Upper lobe of left lung (tissue), 6 donors: Measurements from ENCODE around the gene ANKS1B. TPM values are rescaled to one million over a fixed set of nuclear protein-coding genes. Genes with fewer than 3 reads are reported as not detected.

Experiments used
- ATAC-seq, 2 donors: fragments of 200-7000 bp; cut with Tn5 transposase; one replicate each; pipeline ENCODE4 v1.9.1; 2022; ENCODE audit warnings: mild to moderate bottlenecking in 2 of 2, moderate library complexity in 2 of 2; ENCODE audit not compliant: low FRiP score in 2 of 2
- DNase-seq, 2 donors: peaks; one replicate each; pipeline ENCODE4 v3.0.0-alpha.2; 2019 to 2020
- H3K27ac ChIP-seq, 4 donors: fragments of 200-600 bp; sonication (generic); one replicate each; pipeline ENCODE4 v1.5.1; 2016 to 2019
- H3K27me3 ChIP-seq, 4 donors: fragments of 200-600 bp; sonication (generic); one replicate each; pipeline ENCODE4 v1.5.1; 2017 to 2019
- H3K36me3 ChIP-seq, 4 donors: fragments of 200-600 bp; sonication (generic); one replicate each; pipeline ENCODE4 v1.5.1; 2016 to 2019
- H3K4me1 ChIP-seq, 4 donors: fragments of 200-600 bp; sonication (generic); one replicate each; pipeline ENCODE4 v1.5.1; 2018 to 2019
- H3K4me3 ChIP-seq, 4 donors: fragments of 200-600 bp; sonication (generic); one replicate each; pipeline ENCODE4 v1.5.1; 2017 to 2019; ENCODE audit warnings: mild to moderate bottlenecking in 2 of 4, moderate library complexity in 1 of 4
- H3K9me3 ChIP-seq, 4 donors: fragments of 200-600 bp; sonication (generic); one replicate each; pipeline ENCODE4 v1.5.1; 2018 to 2019
- CTCF ChIP-seq, 6 experiments: fragments of 450-650 bp in 4 of 6; fragments of 200-600 bp in 2 of 6; sonication (generic) in 2 of 6; IDR thresholded peaks; one replicate each; pipeline ENCODE4 v1.5.1; 2016 to 2019; ENCODE audit warnings: antibody characterized with exemption in 6 of 6
- EP300 ChIP-seq, 4 donors: sonication (generic); formaldehyde crosslinking; IDR thresholded peaks; one replicate each; pipeline ENCODE4 v1.5.1; 2017; ENCODE audit warnings: antibody characterized with exemption in 4 of 4, control low read depth in 2 of 4
- POLR2A ChIP-seq, 4 donors: fragments of 450-650 bp; IDR thresholded peaks; one replicate each; pipeline ENCODE4 v1.5.1; 2016 to 2017; ENCODE audit warnings: antibody characterized with exemption in 4 of 4, mild to moderate bottlenecking in 2 of 4
- POLR2AphosphoS5 ChIP-seq, 2 donors: sonication (generic); formaldehyde crosslinking; IDR thresholded peaks; one replicate each; pipeline ENCODE4 v1.5.1; 2017; ENCODE audit warnings: antibody characterized with exemption in 2 of 2
- WGBS, 2 donors: methylation state at CpG; one replicate each; pipeline ENCODE4 v1.1.5; 2017 to 2018; 5-methylcytosine and 5-hydroxymethylcytosine counted together
- total RNA-seq, 6 donors: library from RNA; depleted of rRNA in 4 of 6; stranded (reverse); fragments of >200 nt in 4 of 6; gene quantifications; one replicate each; pipeline versions ENCODE4 v1.1.0 to v1.2.1, GENCODE V29; 2016 to 2021
- donor health status: DM: no; HTN: no; CAD: no; lungs with moderate emphysema.
- donor health status: DM: no; HTN: yes; CAD: no; lungs with severe emphysema.

Gene ANKS1B
- total RNA-seq, 6 donors from 2014 or later: 5.1 to 23.7 (median 7.2) TPM

GRCh38 chr12:99713946-99714520, 270.7 kb downstream of the ANKS1B start:
- ATAC-seq (no peak), DNase-seq (no peak)
- no peak overlapping the region for H3K27ac ChIP-seq
- TF ChIP-seq POLR2A (IDR thresholded peaks at IDR 0.05): no peak
- no peak for TF ChIP-seq EP300 (IDR thresholded peaks at IDR 0.05)
- no peak for TF ChIP-seq CTCF (IDR thresholded peaks at IDR 0.05)
- no peak for TF ChIP-seq POLR2AphosphoS5 (IDR thresholded peaks at IDR 0.05)
- no peak overlapping the region for H3K4me3 ChIP-seq
- H3K36me3 ChIP-seq: no peaks in the 10 kb centered on the region
- H3K9me3 ChIP-seq: no peaks in the 10 kb centered on the region
- no peaks in the 10 kb centered on the region for H3K27me3 ChIP-seq
- WGBS, 2 donors: 62 to 86% methylated on average over 3 of the region's 3 CpGs
- H3K4me1 ChIP-seq: no peaks in the 10 kb centered on the region

DNA sequence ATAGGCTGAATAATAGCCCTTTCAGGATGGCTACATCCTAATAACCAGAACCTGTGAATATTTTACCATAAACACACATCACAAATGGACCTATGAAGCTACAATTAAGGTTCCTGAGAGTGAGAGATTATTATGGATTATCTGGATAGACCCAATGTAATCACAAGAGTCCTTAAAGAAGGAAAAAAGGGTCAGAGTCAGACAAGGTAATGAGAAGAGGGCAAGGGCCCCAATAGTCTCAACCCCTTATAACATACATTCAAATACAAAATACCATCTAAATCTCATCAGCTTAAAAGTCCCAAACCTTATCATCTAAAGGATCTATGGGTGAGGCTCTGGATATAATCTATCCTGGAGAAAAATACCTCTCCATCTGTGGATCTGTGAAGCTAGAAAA, 272.5 kb downstream of the ANKS1B start:
- H3K27me3 ChIP-seq: no peaks in the 10 kb centered on the region
- ATAC-seq: no peak

DNA sequence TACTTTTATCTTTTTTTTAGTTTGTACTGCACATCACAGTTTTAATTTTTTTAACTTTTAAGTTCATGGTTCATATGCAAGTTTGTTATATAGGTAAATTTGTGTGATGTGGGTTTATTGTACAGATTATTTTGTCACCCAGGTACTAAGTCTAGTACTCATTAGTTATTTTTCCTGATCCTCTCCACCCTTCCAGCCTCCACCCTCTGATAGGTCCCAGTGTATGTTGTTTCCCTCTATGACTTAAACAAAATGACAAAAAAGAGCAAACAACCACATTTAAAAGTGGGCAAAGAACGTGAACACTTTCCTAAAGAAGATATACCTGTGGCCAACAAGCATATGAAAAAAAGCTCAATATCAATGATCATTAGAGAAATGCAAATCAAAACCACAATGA, 273.5 kb downstream of the ANKS1B start:
- Histone ChIP-seq H3K4me3 (no peak overlapping the region), H3K27me3 (no peaks in the 10 kb centered on the region), H3K9me3 (no peaks in the 10 kb centered on the region), H3K27ac (no peak overlapping the region), H3K4me1 (no peaks in the 10 kb centered on the region), H3K36me3 (no peaks in the 10 kb centered on the region)
- DNase-seq: no peak
- TF ChIP-seq CTCF (IDR thresholded peaks at IDR 0.05) (no peak), POLR2AphosphoS5 (IDR thresholded peaks at IDR 0.05) (no peak), EP300 (IDR thresholded peaks at IDR 0.05) (no peak), POLR2A (IDR thresholded peaks at IDR 0.05) (no peak)
- no peak for ATAC-seq
- WGBS, 2 donors: 72 to 73% methylated on average over 1 of the region's 1 CpG

More for the DNA sequence above, 272.5 kb downstream of the ANKS1B start:
- TF ChIP-seq POLR2A (IDR thresholded peaks at IDR 0.05) (no peak), POLR2AphosphoS5 (IDR thresholded peaks at IDR 0.05) (no peak), EP300 (IDR thresholded peaks at IDR 0.05) (no peak), CTCF (IDR thresholded peaks at IDR 0.05) (no peak)
- H3K9me3 ChIP-seq: no peaks in the 10 kb centered on the region
- H3K4me3 ChIP-seq: no peak overlapping the region
- H3K36me3 ChIP-seq: no peaks in the 10 kb centered on the region
- H3K4me1 ChIP-seq: no peaks in the 10 kb centered on the region
- no peak for DNase-seq
- H3K27ac ChIP-seq: no peak overlapping the region

DNA sequence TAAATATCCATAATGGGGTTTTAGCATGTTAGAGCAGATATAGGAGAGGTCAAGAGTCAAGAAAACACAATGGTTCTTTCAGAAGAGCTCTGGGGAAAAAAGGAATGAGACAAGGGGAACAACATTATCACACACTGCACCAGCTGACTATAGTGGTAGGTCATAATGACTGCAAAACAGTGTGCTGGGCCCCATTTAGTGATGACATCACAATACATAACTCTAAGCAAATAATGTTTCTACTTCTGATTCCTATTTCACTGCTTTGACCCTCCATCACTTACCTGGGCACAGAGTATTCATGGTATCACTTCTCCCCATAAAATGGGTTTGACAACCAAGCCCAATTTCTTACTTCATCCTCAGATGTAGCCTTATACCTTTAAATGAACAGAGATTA, 275.1 kb downstream of the ANKS1B start:
- ATAC-seq (no peak), DNase-seq (no peak)
- Histone ChIP-seq H3K4me1 (no peaks in the 10 kb centered on the region), H3K27me3 (no peaks in the 10 kb centered on the region), H3K4me3 (no peak overlapping the region), H3K27ac (no peak overlapping the region), H3K9me3 (no peaks in the 10 kb centered on the region), H3K36me3 (no peaks in the 10 kb centered on the region)
- TF ChIP-seq CTCF (IDR thresholded peaks at IDR 0.05): no peak
- no peak for TF ChIP-seq POLR2A (IDR thresholded peaks at IDR 0.05)
- TF ChIP-seq EP300 (IDR thresholded peaks at IDR 0.05): no peak
- no peak for TF ChIP-seq POLR2AphosphoS5 (IDR thresholded peaks at IDR 0.05)

- no peak for ATAC-seq
- Histone ChIP-seq H3K27ac (no peak overlapping the region), H3K4me3 (no peak overlapping the region), H3K36me3 (no peaks in the 10 kb centered on the region), H3K4me1 (no peaks in the 10 kb centered on the region), H3K9me3 (no peaks in the 10 kb centered on the region), H3K27me3 (no peaks in the 10 kb centered on the region)
- WGBS, 2 donors: 77 to 95% methylated on average over 3 of the region's 3 CpGs
- DNase-seq: no peak
- no peak for TF ChIP-seq POLR2AphosphoS5 (IDR thresholded peaks at IDR 0.05)
- no peak for TF ChIP-seq POLR2A (IDR thresholded peaks at IDR 0.05)
- TF ChIP-seq EP300 (IDR thresholded peaks at IDR 0.05): no peak
- no peak for TF ChIP-seq CTCF (IDR thresholded peaks at IDR 0.05)
These were observed 275.6 kb downstream of the ANKS1B start for GRCh38 chr12:99709116-99709515.
